ENCODE results near the gene TMEM183A.

- TF ChIP-seq, protein P1, sequence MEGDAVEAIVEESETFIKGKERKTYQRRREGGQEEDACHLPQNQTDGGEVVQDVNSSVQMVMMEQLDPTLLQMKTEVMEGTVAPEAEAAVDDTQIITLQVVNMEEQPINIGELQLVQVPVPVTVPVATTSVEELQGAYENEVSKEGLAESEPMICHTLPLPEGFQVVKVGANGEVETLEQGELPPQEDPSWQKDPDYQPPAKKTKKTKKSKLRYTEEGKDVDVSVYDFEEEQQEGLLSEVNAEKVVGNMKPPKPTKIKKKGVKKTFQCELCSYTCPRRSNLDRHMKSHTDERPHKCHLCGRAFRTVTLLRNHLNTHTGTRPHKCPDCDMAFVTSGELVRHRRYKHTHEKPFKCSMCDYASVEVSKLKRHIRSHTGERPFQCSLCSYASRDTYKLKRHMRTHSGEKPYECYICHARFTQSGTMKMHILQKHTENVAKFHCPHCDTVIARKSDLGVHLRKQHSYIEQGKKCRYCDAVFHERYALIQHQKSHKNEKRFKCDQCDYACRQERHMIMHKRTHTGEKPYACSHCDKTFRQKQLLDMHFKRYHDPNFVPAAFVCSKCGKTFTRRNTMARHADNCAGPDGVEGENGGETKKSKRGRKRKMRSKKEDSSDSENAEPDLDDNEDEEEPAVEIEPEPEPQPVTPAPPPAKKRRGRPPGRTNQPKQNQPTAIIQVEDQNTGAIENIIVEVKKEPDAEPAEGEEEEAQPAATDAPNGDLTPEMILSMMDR (conservative IDR thresholded peaks at IDR 0.05; ENCODE audit: low read depth, low read length) = no peak
- TF ChIP-seq EZH2phosphoT487 (IDR thresholded peaks at IDR 0.05; ENCODE audit: borderline replicate concordance, low read length) = no peak
These were observed 52.3 kb downstream of the TMEM183A start for GRCh38 chr1:203059485-203059884.

All from PC-3 (cell line).